ENCODE data around the gene BRD4.

BRD4 gene

DNA sequence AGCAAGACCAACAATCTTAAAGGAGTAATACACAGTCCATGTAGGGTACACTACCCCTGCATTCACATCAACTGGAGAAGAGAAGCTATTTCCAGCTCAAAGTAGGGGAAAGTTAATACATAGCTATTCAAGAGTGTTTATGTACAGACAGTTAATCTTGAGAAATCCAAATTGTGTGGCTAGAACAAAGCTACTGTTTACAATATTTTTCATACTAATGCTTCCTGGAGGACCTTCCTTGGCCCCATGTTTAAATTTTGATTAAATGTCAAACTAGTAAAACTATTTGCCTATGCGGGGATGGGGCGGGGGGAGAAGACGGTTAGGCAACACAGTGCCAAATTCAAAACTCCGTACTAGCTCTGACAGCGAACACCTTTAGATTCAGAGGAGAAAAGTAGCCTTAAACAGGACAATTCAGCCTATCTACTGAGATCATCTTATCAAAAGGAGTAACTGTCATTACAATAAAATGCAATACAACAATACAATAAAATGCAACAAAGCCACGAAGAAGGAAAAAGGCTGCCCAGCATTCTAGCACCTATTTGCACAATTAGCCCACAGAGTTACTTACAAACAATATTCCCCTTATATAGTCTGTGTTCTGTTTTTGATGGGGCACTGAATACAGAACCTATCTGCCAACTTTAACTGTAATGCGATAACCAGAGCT lies 29.1 kb downstream of the BRD4 start:
- H3K4me1 ChIP-seq (ENCODE audit: control insufficient read depth, insufficient read depth, low read length): peaks cover 29% of the 10 kb centered on the region
- H3K9me3 ChIP-seq (ENCODE audit: control insufficient read depth, low read length): no peaks in the 10 kb centered on the region
- H3K36me3 ChIP-seq (ENCODE audit: control insufficient read depth, insufficient read depth, low read length): no peaks in the 10 kb centered on the region
- no peak overlapping the region for H3K9ac ChIP-seq (ENCODE audit: low read length)
- H3K4me3 ChIP-seq (ENCODE audit: low read length): no peak overlapping the region
- H3K27me3 ChIP-seq (ENCODE audit: control insufficient read depth, insufficient read depth, low read length): no peaks in the 10 kb centered on the region

DNA sequence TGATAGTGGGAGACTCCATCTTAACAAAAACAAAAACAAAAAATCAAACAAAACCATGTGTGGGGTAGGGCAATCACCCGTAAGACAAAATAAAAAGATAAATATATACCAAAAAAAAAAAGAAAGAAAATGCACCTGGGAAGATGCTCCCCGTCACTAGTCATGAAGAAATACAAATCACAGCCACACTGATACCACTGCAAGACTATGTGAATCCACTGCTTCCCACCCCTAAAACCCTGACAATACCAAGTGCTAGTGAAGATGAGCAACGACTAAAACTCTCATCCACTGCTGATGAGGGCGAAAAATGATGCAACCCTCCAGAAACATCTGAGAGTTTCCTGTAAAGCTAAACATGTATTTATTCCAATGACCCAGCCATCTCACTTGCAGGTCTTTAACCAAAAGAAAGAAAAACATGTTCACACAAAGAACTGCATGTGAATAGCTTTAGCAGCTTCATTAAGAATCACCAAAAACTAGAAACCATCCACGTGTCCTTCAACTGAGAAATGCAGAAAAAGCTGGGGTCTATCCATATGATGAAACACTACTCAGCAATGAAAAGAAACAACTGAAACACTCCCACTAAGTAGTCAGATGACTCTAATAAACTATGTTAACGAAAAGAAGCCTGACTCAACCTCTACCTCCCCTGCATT lies 31.7 kb downstream of the BRD4 start:
- peaks cover 41% of the 10 kb centered on the region for H3K4me1 ChIP-seq (ENCODE audit: control insufficient read depth, insufficient read depth, low read length)
- no peaks in the 10 kb centered on the region for H3K27me3 ChIP-seq (ENCODE audit: control insufficient read depth, insufficient read depth, low read length)
- H3K4me3 ChIP-seq (ENCODE audit: low read length): no peak overlapping the region
- H3K36me3 ChIP-seq (ENCODE audit: control insufficient read depth, insufficient read depth, low read length): no peaks in the 10 kb centered on the region
- H3K9me3 ChIP-seq (ENCODE audit: control insufficient read depth, low read length): no peaks in the 10 kb centered on the region
- H3K9ac ChIP-seq (ENCODE audit: low read length): no peak overlapping the region

DNA sequence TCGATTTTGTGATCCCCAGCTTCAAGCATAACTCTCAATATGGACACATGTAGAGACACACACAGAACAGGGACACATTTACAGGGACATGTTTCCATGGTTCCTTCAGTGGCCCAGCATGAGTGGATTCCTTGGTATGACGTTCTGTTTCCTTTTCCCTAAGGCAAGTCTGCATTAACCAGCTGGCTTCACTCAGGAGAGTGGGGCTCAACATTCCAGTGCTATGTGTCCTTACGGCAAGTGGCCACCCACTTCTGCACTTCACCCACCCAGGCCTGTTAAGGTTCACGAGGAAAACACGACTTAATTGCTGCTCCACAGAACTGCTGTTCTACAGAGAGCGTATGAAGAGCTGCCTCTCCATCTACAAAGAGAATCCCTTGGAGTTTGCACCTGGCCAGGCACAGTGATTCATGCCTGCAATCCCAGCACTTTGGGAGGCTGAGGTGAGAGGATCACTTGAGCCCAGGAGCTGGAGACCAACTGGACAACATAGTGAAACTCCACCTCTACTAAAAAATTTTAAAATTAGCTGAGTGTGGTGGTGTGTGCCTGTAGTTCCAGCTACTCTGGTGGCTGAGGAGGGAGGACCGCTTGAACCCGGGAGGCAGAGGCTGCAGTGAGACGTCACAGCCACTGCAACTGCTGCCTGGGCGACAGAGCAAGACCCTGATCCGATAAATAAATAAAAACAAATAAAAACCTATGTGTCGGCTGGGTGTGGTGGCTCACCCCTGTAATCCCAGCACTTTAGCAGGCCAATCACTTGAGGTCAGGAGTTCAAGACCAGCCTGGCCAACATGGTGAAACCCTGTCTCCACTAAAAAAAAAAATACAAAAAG lies 32.5 kb downstream of the BRD4 start:
- H3K9me3 ChIP-seq (ENCODE audit: control insufficient read depth, low read length): no peaks in the 10 kb centered on the region
- no peaks in the 10 kb centered on the region for H3K27me3 ChIP-seq (ENCODE audit: control insufficient read depth, insufficient read depth, low read length)
- no peak overlapping the region for H3K4me3 ChIP-seq (ENCODE audit: low read length)
- no peak overlapping the region for H3K9ac ChIP-seq (ENCODE audit: low read length)
- H3K36me3 ChIP-seq (ENCODE audit: control insufficient read depth, insufficient read depth, low read length): no peaks in the 10 kb centered on the region
- peaks cover 47% of the 10 kb centered on the region for H3K4me1 ChIP-seq (ENCODE audit: control insufficient read depth, insufficient read depth, low read length)

DNA sequence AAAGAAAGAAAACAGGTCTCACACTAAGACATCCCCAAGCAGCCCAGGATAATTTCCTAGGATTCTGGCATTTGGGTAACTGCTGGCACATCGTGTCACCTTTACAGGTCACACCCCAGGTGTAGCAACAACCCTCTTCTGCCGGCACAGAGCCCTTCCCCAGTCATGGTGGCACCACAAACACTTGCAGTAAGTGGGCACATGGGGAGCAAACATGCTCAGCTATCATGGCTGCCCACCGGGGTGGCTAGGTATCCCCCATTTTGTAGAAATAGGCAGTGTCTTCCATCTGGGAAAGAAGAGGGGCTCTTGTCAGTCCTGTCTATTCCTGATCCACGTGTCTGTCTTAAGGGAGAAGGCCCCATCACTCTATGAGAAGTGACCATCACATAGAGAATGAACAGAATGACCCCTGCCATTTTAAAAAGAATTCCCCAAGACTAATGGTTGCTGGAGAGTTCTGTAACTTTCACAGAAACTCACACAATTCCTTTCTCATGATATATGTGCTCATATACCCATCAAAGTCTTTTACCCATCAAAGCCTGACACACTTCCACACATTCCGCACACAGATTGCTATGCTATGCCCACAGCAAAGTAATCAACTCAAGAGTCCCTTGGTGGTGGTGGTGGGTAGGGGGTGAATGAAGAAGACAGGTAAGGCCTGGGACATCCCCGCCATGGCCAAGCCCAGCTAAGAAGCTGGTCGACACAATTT lies 33.3 kb downstream of the BRD4 start:
- no peaks in the 10 kb centered on the region for H3K36me3 ChIP-seq (ENCODE audit: control insufficient read depth, insufficient read depth, low read length)
- H3K27me3 ChIP-seq (ENCODE audit: control insufficient read depth, insufficient read depth, low read length): no peaks in the 10 kb centered on the region
- no peaks in the 10 kb centered on the region for H3K9me3 ChIP-seq (ENCODE audit: control insufficient read depth, low read length)
- H3K4me1 ChIP-seq (ENCODE audit: control insufficient read depth, insufficient read depth, low read length): peaks cover 51% of the 10 kb centered on the region
- no peak overlapping the region for H3K9ac ChIP-seq (ENCODE audit: low read length)
- H3K4me3 ChIP-seq (ENCODE audit: low read length): no peak overlapping the region

DNA sequence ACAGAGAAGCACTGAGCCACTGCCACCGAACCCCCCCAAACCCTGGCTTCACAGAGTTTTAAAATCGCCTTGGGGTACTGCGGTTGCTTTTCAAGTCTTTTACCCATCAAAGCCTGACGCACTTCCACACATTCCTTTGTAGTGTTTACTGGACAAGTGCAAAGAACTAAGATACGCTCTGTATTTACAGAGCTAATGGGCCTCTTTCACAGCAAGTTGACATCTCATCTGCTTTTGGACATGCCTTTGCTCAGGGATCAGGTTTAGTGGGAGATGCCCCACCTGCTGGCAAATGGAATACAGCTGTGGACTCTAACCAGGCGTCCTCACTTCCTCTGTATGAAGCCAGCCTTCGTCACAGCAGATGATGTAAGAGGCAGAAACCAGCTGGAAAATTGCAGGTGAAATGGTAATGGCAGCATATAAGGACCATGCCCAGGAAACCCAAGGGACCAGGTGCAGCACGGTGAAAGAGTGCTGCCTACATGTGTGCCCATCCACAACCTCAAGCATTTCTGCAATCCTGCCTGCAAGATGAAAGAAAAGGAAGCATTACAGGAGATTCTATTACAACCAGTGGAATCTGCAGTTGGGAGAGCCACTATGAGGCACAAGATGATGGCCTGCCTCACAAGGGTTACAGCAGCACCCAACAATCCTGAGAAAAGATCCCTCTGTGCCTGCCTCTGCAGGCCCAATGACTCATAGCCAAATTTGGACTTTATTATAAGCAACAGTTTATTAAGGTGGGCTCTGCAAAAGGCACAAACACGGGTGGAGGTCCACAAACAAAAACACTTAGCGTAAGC lies 34.7 kb downstream of the BRD4 start:
- no peak overlapping the region for H3K4me3 ChIP-seq (ENCODE audit: low read length)
- H3K36me3 ChIP-seq (ENCODE audit: control insufficient read depth, insufficient read depth, low read length): no peaks in the 10 kb centered on the region
- H3K9me3 ChIP-seq (ENCODE audit: control insufficient read depth, low read length): no peaks in the 10 kb centered on the region
- H3K27me3 ChIP-seq (ENCODE audit: control insufficient read depth, insufficient read depth, low read length): no peaks in the 10 kb centered on the region
- H3K4me1 ChIP-seq (ENCODE audit: control insufficient read depth, insufficient read depth, low read length): peaks cover 60% of the 10 kb centered on the region
- H3K9ac ChIP-seq (ENCODE audit: low read length): no peak overlapping the region

DNA sequence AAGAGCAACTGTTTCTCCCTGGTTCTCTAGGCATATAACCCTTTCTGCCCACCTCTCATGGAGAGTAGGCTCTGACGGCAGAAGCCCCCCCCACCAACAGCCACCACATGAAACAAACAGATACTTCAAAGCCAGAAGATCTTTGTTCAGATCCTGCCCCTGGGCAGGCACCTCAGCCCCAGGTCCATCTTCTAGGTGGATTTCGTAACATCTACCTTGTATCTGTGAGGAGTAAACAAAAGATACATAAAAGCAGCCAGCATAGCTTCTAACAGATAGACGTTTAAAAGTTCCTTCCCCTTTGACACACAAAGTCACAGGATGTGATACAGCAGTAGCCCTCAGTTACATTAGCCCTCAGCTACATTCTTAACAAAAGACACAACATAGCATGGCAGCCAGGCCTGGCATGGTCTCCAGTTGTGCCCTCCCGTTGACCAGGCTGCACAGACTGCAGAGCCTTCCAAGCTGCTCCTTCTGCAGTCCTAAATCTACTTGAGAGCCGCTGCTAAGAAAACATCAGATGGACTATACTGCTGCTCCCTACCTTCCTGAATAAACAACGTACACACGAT lies 35.4 kb downstream of the BRD4 start:
- Histone ChIP-seq H3K27me3 (ENCODE audit: control insufficient read depth, insufficient read depth, low read length) (no peaks in the 10 kb centered on the region), H3K9ac (ENCODE audit: low read length) (no peak overlapping the region), H3K4me1 (ENCODE audit: control insufficient read depth, insufficient read depth, low read length) (peaks cover 60% of the 10 kb centered on the region), H3K36me3 (ENCODE audit: control insufficient read depth, insufficient read depth, low read length) (no peaks in the 10 kb centered on the region), H3K9me3 (ENCODE audit: control insufficient read depth, low read length) (no peaks in the 10 kb centered on the region), H3K4me3 (ENCODE audit: low read length) (no peak overlapping the region)

DNA sequence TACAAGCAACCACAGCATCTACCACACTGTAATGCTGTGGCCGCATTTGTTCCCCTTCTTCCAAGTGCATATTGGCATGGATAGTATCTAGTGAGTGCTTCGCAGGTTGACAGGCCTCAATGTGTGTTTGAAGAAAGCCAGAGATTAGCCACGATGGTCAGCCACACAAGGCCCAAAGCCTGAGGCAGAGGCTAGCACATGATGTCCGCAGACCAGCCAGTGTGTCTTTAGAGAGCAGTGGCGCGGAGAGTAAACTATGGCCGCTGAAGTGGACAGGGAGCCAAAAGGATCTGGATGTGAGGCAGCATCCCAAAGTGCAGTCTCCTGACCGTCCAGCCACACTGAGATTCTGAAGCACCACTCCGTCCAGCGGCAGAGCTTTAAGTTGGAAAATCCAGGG lies 36.0 kb downstream of the BRD4 start:
- no peak overlapping the region for H3K4me3 ChIP-seq (ENCODE audit: low read length)
- no peak overlapping the region for H3K9ac ChIP-seq (ENCODE audit: low read length)
- H3K4me1 ChIP-seq (ENCODE audit: control insufficient read depth, insufficient read depth, low read length): peaks cover 60% of the 10 kb centered on the region
- H3K27me3 ChIP-seq (ENCODE audit: control insufficient read depth, insufficient read depth, low read length): no peaks in the 10 kb centered on the region
- H3K9me3 ChIP-seq (ENCODE audit: control insufficient read depth, low read length): no peaks in the 10 kb centered on the region
- no peaks in the 10 kb centered on the region for H3K36me3 ChIP-seq (ENCODE audit: control insufficient read depth, insufficient read depth, low read length)

DNA sequence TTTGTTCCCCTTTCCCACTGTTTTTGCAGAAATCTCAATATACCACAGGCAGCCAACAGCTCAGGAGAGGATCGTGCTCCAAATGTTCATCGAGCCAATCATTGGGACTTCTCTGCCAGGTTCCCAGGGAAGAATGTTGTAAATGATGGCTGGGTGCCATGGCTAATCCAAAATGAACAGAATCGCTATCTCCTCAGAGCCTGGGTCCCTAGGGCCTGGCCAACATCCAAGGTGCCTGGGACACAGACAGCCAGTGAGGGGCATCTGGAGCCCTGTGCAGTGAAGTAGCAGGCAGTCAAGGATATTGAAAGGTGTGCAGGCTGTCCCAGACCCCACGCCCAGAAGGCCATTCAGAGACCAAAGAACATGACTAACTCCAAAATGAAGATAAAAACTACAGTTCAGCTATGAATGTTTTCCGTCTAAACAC lies 37.8 kb downstream of the BRD4 start:
- no peaks in the 10 kb centered on the region for H3K27me3 ChIP-seq (ENCODE audit: control insufficient read depth, insufficient read depth, low read length)
- H3K9me3 ChIP-seq (ENCODE audit: control insufficient read depth, low read length): no peaks in the 10 kb centered on the region
- peaks cover 59% of the 10 kb centered on the region for H3K4me1 ChIP-seq (ENCODE audit: control insufficient read depth, insufficient read depth, low read length)
- no peak overlapping the region for H3K9ac ChIP-seq (ENCODE audit: low read length)
- no peaks in the 10 kb centered on the region for H3K36me3 ChIP-seq (ENCODE audit: control insufficient read depth, insufficient read depth, low read length)
- H3K4me3 ChIP-seq (ENCODE audit: low read length): no peak overlapping the region

DNA sequence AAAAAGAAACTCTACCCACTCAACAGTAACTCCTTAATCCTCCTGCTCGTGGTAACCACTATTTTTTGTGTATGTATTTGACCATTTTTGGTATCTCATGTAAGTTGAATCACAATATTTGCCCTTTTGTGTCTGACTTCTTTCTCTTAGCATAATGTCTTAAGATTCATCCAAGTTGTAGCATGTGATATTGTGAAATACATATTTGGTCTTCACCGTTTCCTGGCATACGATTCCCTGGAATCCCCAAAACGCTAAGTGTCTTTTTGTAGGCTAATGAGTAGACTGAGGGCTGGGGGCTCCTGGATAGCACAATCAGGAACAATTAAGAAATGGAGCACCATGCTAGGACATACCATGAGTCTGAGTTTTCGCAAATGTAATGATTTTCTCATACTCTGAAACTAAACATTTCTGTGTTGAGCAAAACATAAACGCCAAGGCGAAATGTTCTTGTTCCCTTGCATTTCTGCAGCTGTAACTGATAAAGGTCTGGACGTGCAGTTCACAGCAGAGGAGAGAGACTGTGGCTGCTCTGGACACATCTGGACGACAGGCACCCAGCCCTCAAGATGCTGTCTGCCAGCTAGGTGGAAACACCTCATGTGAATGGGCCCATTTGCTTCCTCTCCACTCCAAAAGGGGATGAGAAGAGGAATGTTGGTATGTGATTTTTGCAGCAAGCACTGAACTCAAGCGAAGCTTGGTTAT lies 38.4 kb downstream of the BRD4 start:
- no peaks in the 10 kb centered on the region for H3K9me3 ChIP-seq (ENCODE audit: control insufficient read depth, low read length)
- no peaks in the 10 kb centered on the region for H3K36me3 ChIP-seq (ENCODE audit: control insufficient read depth, insufficient read depth, low read length)
- H3K4me1 ChIP-seq (ENCODE audit: control insufficient read depth, insufficient read depth, low read length): peaks cover 52% of the 10 kb centered on the region
- H3K4me3 ChIP-seq (ENCODE audit: low read length): no peak overlapping the region
- H3K27me3 ChIP-seq (ENCODE audit: control insufficient read depth, insufficient read depth, low read length): no peaks in the 10 kb centered on the region
- H3K9ac ChIP-seq (ENCODE audit: low read length): no peak overlapping the region

DNA sequence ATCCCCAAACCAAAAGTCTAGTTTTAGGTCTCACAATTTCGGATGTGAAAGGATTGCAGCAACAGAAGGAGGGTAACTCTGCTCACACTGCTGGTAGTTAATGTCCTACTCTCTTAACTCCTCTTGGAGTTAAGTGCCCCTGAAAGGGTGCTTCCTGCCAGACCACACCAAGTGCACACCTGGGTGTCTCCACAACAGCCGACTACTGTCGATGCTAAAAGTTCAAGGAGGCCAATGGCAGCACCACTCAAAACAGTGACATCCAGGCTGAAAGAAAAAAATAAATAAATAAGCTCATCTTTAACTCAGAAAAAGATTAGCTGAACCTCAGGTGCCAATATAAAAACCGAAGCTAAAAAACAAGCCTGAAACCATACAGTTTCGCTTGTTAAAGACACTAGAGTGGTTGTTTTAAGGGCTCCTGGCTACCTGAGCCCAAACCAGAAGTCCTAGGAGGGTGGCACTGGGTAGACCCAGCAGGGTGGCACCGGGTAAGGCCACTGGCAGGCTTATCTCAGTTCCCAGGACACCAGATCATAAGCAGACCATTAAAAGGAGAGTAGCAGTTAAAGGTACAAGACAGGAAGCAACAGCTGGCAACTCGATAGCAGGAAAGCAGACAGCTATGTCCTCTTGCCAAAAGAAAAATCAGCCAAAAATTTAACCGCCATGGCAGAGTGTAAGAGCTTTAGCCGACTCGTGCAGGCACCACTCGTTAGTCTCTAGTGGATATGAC lies 39.3 kb downstream of the BRD4 start:
- Histone ChIP-seq H3K36me3 (ENCODE audit: control insufficient read depth, insufficient read depth, low read length) (no peaks in the 10 kb centered on the region), H3K9me3 (ENCODE audit: control insufficient read depth, low read length) (no peaks in the 10 kb centered on the region), H3K4me3 (ENCODE audit: low read length) (no peak overlapping the region), H3K9ac (ENCODE audit: low read length) (no peak overlapping the region), H3K4me1 (ENCODE audit: control insufficient read depth, insufficient read depth, low read length) (peaks cover 50% of the 10 kb centered on the region), H3K27me3 (ENCODE audit: control insufficient read depth, insufficient read depth, low read length) (no peaks in the 10 kb centered on the region)

All from mucosa of stomach (tissue), 1 donor.